Large intestine (tissue), 3 donors: ENCODE results near the gene CDKL5. TPM values are rescaled to one million over a fixed set of nuclear protein-coding genes. Genes with fewer than 3 reads are reported as not detected.
"Not testable (repeated sequence)": the region's sequence is repeated elsewhere in the genome, so short reads cannot be mapped to it uniquely, and the experiment has no call there.

Experiments used
- DNase-seq, 2 donors: peaks; one replicate each; pipeline versions ENCODE4 v3.0.0 to v3.0.0-alpha.2; 2013
- H3K27ac ChIP-seq: one replicate; pipeline ENCODE4 v1.5.1; 2013; ENCODE audit warnings: low read length
- H3K27me3 ChIP-seq: 2 replicates; pipeline ENCODE4 v1.6.1; 2013; ENCODE audit warnings: low read length; ENCODE audit not compliant: control insufficient read depth, insufficient read depth
- H3K36me3 ChIP-seq: 2 replicates; pipeline ENCODE4 v1.6.1; 2013; ENCODE audit warnings: low read length; ENCODE audit not compliant: control insufficient read depth, insufficient read depth
- H3K4me1 ChIP-seq: one replicate; pipeline ENCODE4 v1.6.1; 2013; ENCODE audit warnings: low read length; ENCODE audit not compliant: control insufficient read depth, insufficient read depth
- H3K4me3 ChIP-seq: one replicate; pipeline ENCODE4 v1.5.1; 2013; ENCODE audit warnings: low read length
- H3K9me3 ChIP-seq: one replicate; pipeline ENCODE4 v1.6.1; 2013; ENCODE audit warnings: mild to moderate bottlenecking, low read depth, low read length, moderate library complexity; ENCODE audit not compliant: control insufficient read depth
- WGBS: methylation state at CpG from one replicate; pipeline ENCODE4 v1.1.5; 2013; ENCODE audit warnings: low lambda C conversion rate; ENCODE audit not compliant: insufficient coverage; 5-methylcytosine and 5-hydroxymethylcytosine counted together
- polyA plus RNA-seq: library from polyadenylated mRNA; unstranded; fragments of 120-200 nt; gene quantifications from one replicate; pipeline ENCODE4 v1.2.1, GENCODE V29; 2013

The CDKL5 gene
- polyA plus RNA-seq, 1 donor = 5.0 TPM

- Histone ChIP-seq H3K27me3 (no peaks in the 10 kb centered on the region), H3K9me3 (no peaks in the 10 kb centered on the region), H3K36me3 (no peaks in the 10 kb centered on the region), H3K4me3 (no peak overlapping the region), H3K27ac (no peak overlapping the region), H3K4me1 (no peaks in the 10 kb centered on the region)
- no peak for DNase-seq
- WGBS = 60% methylated on average over 1 of the region's 3 CpGs
Measured at GRCh38 chrX:18566748-18567147, 141.3 kb downstream of the CDKL5 start.

DNA sequence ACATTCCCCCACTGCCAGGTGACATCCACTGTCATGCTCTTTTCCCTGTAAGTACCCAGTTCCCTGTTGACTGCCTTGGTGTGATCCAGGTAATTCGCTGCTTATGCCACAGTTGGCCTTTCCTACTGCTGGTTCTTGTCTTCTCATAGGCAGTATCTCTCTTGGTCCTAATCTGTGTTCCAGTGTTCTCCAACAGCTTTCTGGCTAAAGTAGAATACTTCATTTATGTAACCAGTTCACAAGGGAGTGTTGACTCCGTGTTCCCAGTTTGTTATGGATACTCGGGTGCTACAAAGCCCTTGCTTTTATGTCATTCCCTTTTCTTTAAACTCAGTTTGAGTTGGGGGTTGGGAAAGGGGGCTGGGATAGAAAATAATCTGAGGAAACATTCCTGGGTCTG lies 148.1 kb downstream of the CDKL5 start:
- Histone ChIP-seq H3K27me3 (no peaks in the 10 kb centered on the region), H3K4me1 (no peaks in the 10 kb centered on the region), H3K27ac (no peak overlapping the region), H3K9me3 (no peaks in the 10 kb centered on the region), H3K36me3 (no peaks in the 10 kb centered on the region), H3K4me3 (no peak overlapping the region)
- no CpG with 5 or more reads among the region's 3 CpGs for WGBS
- no peak for DNase-seq

GRCh38 chrX:18574591-18574990 lies 149.2 kb downstream of the CDKL5 start:
- WGBS = no CpG with 5 or more reads among the region's 3 CpGs
- Histone ChIP-seq H3K9me3 (no peaks in the 10 kb centered on the region), H3K4me1 (no peaks in the 10 kb centered on the region), H3K27ac (no peak overlapping the region), H3K27me3 (no peaks in the 10 kb centered on the region), H3K4me3 (no peak overlapping the region), H3K36me3 (no peaks in the 10 kb centered on the region)
- DNase-seq = peak in 1 of 2 donors; percentile 7

- H3K27ac ChIP-seq = no peak overlapping the region
- H3K4me3 ChIP-seq = no peak overlapping the region
- H3K27me3 ChIP-seq = no peaks in the 10 kb centered on the region
- no peaks in the 10 kb centered on the region for H3K4me1 ChIP-seq
- no peaks in the 10 kb centered on the region for H3K36me3 ChIP-seq
- no CpG with 5 or more reads among the region's 1 CpG for WGBS
- DNase-seq = no peak
- H3K9me3 ChIP-seq = no peaks in the 10 kb centered on the region
Measured at GRCh38 chrX:18575744-18576143, 150.3 kb downstream of the CDKL5 start.

- no CpG with 5 or more reads among the region's 4 CpGs for WGBS
- Histone ChIP-seq H3K9me3 (no peaks in the 10 kb centered on the region), H3K27ac (no peak overlapping the region), H3K36me3 (no peaks in the 10 kb centered on the region), H3K4me3 (no peak overlapping the region), H3K4me1 (no peaks in the 10 kb centered on the region), H3K27me3 (no peaks in the 10 kb centered on the region)
- DNase-seq = no peak
Measured at GRCh38 chrX:18577400-18577799, 152.0 kb downstream of the CDKL5 start.

DNA sequence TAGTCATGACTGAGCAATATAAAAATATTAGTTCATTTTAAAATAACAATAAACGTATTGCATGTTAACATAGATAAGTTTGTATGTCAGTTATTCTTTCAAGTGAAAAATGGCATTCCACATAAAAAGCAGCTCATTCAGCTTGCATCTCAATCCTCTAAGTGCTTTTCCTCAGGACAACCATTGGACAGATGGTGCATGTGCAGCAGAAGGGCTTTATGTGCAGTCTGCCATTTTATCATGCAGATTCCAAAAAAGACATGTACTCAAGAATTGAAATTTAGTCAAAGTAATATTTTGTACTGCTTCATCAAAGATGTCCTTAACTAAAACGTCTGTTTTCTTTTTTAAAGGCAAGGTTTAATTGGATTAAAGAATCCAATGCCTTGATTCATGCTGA lies 153.1 kb downstream of the CDKL5 start:
- no peak overlapping the region for H3K4me3 ChIP-seq
- H3K4me1 ChIP-seq = no peaks in the 10 kb centered on the region
- H3K36me3 ChIP-seq = no peaks in the 10 kb centered on the region
- H3K27me3 ChIP-seq = no peaks in the 10 kb centered on the region
- no peaks in the 10 kb centered on the region for H3K9me3 ChIP-seq
- no CpG with 5 or more reads among the region's 2 CpGs for WGBS
- DNase-seq = no peak
- H3K27ac ChIP-seq = no peak overlapping the region

- Histone ChIP-seq H3K4me3 (no peak overlapping the region), H3K27me3 (no peaks in the 10 kb centered on the region), H3K4me1 (no peaks in the 10 kb centered on the region), H3K36me3 (no peaks in the 10 kb centered on the region), H3K9me3 (no peaks in the 10 kb centered on the region), H3K27ac (no peak overlapping the region)
- WGBS = 100% methylated on average over 1 of the region's 2 CpGs
- DNase-seq = no peak
Measured at GRCh38 chrX:18579495-18579894, 154.1 kb downstream of the CDKL5 start.

GRCh38 chrX:18582910-18583493 lies 157.6 kb downstream of the CDKL5 start:
- 80% methylated on average over 1 of the region's 6 CpGs for WGBS
- Histone ChIP-seq H3K36me3 (no peaks in the 10 kb centered on the region), H3K9me3 (no peaks in the 10 kb centered on the region), H3K27me3 (no peaks in the 10 kb centered on the region), H3K4me1 (no peaks in the 10 kb centered on the region), H3K27ac (no peak overlapping the region), H3K4me3 (no peak overlapping the region)
- no peak for DNase-seq

GRCh38 chrX:18589292-18589691 lies 163.9 kb downstream of the CDKL5 start:
- not testable (repeated sequence) for H3K27me3 ChIP-seq, DNase-seq, H3K36me3 ChIP-seq, H3K9me3 ChIP-seq, H3K27ac ChIP-seq, H3K4me1 ChIP-seq, H3K4me3 ChIP-seq
- WGBS = no CpG with 5 or more reads among the region's 1 CpG

GRCh38 chrX:18591834-18592233 lies 166.4 kb downstream of the CDKL5 start:
- H3K4me3 ChIP-seq = no peak overlapping the region
- no CpG with 5 or more reads among the region's 2 CpGs for WGBS
- H3K36me3 ChIP-seq = no peaks in the 10 kb centered on the region
- no peak for DNase-seq
- no peaks in the 10 kb centered on the region for H3K4me1 ChIP-seq
- H3K27ac ChIP-seq = no peak overlapping the region
- H3K9me3 ChIP-seq = no peaks in the 10 kb centered on the region
- no peaks in the 10 kb centered on the region for H3K27me3 ChIP-seq

- WGBS = no CpG with 5 or more reads among the region's 2 CpGs
- no peaks in the 10 kb centered on the region for H3K27me3 ChIP-seq
- H3K36me3 ChIP-seq = no peaks in the 10 kb centered on the region
- no peak overlapping the region for H3K27ac ChIP-seq
- no peak for DNase-seq
- H3K4me1 ChIP-seq = no peaks in the 10 kb centered on the region
- no peaks in the 10 kb centered on the region for H3K9me3 ChIP-seq
- H3K4me3 ChIP-seq = no peak overlapping the region
Measured at GRCh38 chrX:18594079-18594478, 168.7 kb downstream of the CDKL5 start.
